Activated CD4-positive, CD25-positive, alpha-beta regulatory T cell treated with anti-CD3 and anti-CD28 coated beads, Interleukin-2, amount 50 U/mL, for 16 hours (primary cell): ENCODE results near the gene TUBGCP6.

Experiments used
- DNase-seq: peaks from one replicate; pipeline ENCODE4 v3.0.0-alpha.2; 2020; ENCODE audit warnings: low read depth, low spot score

Gene TUBGCP6

GRCh38 chr22:50197000-50197800 is 47.6 kb downstream of the TUBGCP6 start:
- DNase-seq: no peak

GRCh38 chr22:50196256-50196655 is 48.6 kb downstream of the TUBGCP6 start:
- DNase-seq: no peak

GRCh38 chr22:50194037-50194805 is 50.6 kb downstream of the TUBGCP6 start:
- no peak for DNase-seq

GRCh38 chr22:50193621-50194020 is 51.2 kb downstream of the TUBGCP6 start:
- no peak for DNase-seq

GRCh38 chr22:50192436-50193204 is 52.2 kb downstream of the TUBGCP6 start:
- no peak for DNase-seq

GRCh38 chr22:50190941-50191741 is 53.7 kb downstream of the TUBGCP6 start:
- peak; percentile 59 for DNase-seq

GRCh38 chr22:50190182-50190940 is 54.5 kb downstream of the TUBGCP6 start:
- DNase-seq: peak; percentile 53

- DNase-seq: no peak
Measured at GRCh38 chr22:50189849-50190181, 55.0 kb downstream of the TUBGCP6 start.

- no peak for DNase-seq
Measured at GRCh38 chr22:50189184-50189848, 55.5 kb downstream of the TUBGCP6 start.

- DNase-seq: no peak
Measured at GRCh38 chr22:50188356-50188755, 56.5 kb downstream of the TUBGCP6 start.

GRCh38 chr22:50186761-50187523 is 57.9 kb downstream of the TUBGCP6 start:
- DNase-seq: no peak

GRCh38 chr22:50186181-50186714 is 58.6 kb downstream of the TUBGCP6 start:
- no peak for DNase-seq

- DNase-seq: peak; percentile 73
Measured at GRCh38 chr22:50185375-50186087, 59.3 kb downstream of the TUBGCP6 start, which contains the start of gene TRABD. Gene TRABD (plus strand): TSS chr22:50185913. CDS start chr22:50193061, 7,148 bp downstream.

- DNase-seq: no peak
Measured at GRCh38 chr22:50184902-50185374, 59.9 kb downstream of the TUBGCP6 start.

- DNase-seq: no peak
Measured at GRCh38 chr22:50184004-50184901, 60.6 kb downstream of the TUBGCP6 start.

GRCh38 chr22:50183141-50183971 is 61.5 kb downstream of the TUBGCP6 start:
- DNase-seq: no peak
